ENCODE results near the gene ISG20L2. TPM values are rescaled to one million over a fixed set of nuclear protein-coding genes. Genes with fewer than 3 reads are reported as not detected.

ISG20L2 gene
- total RNA-seq, 1 donor from 2014 or later: 47.0 TPM

- H3K4me1 Mint-ChIP-seq: peaks cover 59% of the 10 kb centered on the region
- H3K4me3 Mint-ChIP-seq: peak overlapping the region; percentile 51
- peaks cover 6% of the 10 kb centered on the region for H3K36me3 Mint-ChIP-seq (ENCODE audit: low read depth)
- H3K27me3 Mint-ChIP-seq (ENCODE audit: low read depth): no peaks in the 10 kb centered on the region
- DNase-seq (ENCODE audit: low read depth, low spot score): no peak
- no peak overlapping the region for H3K27ac Mint-ChIP-seq (ENCODE audit: unreplicated experiment)
- H3K9me3 Mint-ChIP-seq: no peaks in the 10 kb centered on the region
- no peak for TF ChIP-seq CTCF (conservative IDR thresholded peaks at IDR 0.05)
These were observed 15.8 kb upstream of the ISG20L2 start for GRCh38 chr1:156744344-156744743.

- peak overlapping the region; percentile 19 for H3K27ac Mint-ChIP-seq (ENCODE audit: unreplicated experiment)
- no peaks in the 10 kb centered on the region for H3K9me3 Mint-ChIP-seq
- no peak for DNase-seq (ENCODE audit: low read depth, low spot score)
- peaks cover 6% of the 10 kb centered on the region for H3K36me3 Mint-ChIP-seq (ENCODE audit: low read depth)
- peaks cover 56% of the 10 kb centered on the region for H3K4me1 Mint-ChIP-seq
- no peaks in the 10 kb centered on the region for H3K27me3 Mint-ChIP-seq (ENCODE audit: low read depth)
- TF ChIP-seq CTCF (conservative IDR thresholded peaks at IDR 0.05): no peak
- H3K4me3 Mint-ChIP-seq: peak overlapping the region; percentile 19
These were observed 15.1 kb upstream of the ISG20L2 start for GRCh38 chr1:156743367-156744302.

- DNase-seq (ENCODE audit: low read depth, low spot score): no peak
- Mint-ChIP-seq H3K36me3 (ENCODE audit: low read depth) (peaks cover 6% of the 10 kb centered on the region), H3K4me1 (peaks cover 48% of the 10 kb centered on the region), H3K4me3 (peak overlapping the region; percentile 67), H3K27me3 (ENCODE audit: low read depth) (no peaks in the 10 kb centered on the region), H3K27ac (ENCODE audit: unreplicated experiment) (no peak overlapping the region), H3K9me3 (no peaks in the 10 kb centered on the region)
- TF ChIP-seq CTCF (conservative IDR thresholded peaks at IDR 0.05): no peak
These were observed 14.2 kb upstream of the ISG20L2 start for GRCh38 chr1:156742801-156743200.

GRCh38 chr1:156742017-156742416 is 13.5 kb upstream of the ISG20L2 start:
- no peak for DNase-seq (ENCODE audit: low read depth, low spot score)
- peaks cover 6% of the 10 kb centered on the region for H3K36me3 Mint-ChIP-seq (ENCODE audit: low read depth)
- peak overlapping the region; percentile 67 for H3K4me3 Mint-ChIP-seq
- no peaks in the 10 kb centered on the region for H3K27me3 Mint-ChIP-seq (ENCODE audit: low read depth)
- H3K27ac Mint-ChIP-seq (ENCODE audit: unreplicated experiment): peak overlapping the region; percentile 39
- H3K4me1 Mint-ChIP-seq: peaks cover 42% of the 10 kb centered on the region
- no peak for TF ChIP-seq CTCF (conservative IDR thresholded peaks at IDR 0.05)
- H3K9me3 Mint-ChIP-seq: no peaks in the 10 kb centered on the region

- peaks cover 6% of the 10 kb centered on the region for H3K36me3 Mint-ChIP-seq (ENCODE audit: low read depth)
- TF ChIP-seq CTCF (conservative IDR thresholded peaks at IDR 0.05): no peak
- H3K27me3 Mint-ChIP-seq (ENCODE audit: low read depth): no peaks in the 10 kb centered on the region
- DNase-seq (ENCODE audit: low read depth, low spot score): no peak
- H3K4me3 Mint-ChIP-seq: peak overlapping the region; percentile 98
- peaks cover 37% of the 10 kb centered on the region for H3K4me1 Mint-ChIP-seq
- H3K27ac Mint-ChIP-seq (ENCODE audit: unreplicated experiment): peak overlapping the region; percentile 73
- no peaks in the 10 kb centered on the region for H3K9me3 Mint-ChIP-seq
These were observed 13.0 kb upstream of the ISG20L2 start for GRCh38 chr1:156741481-156741983.
